Neural cell (in vitro differentiated cells): ENCODE data around the gene USP32. TPM values are rescaled to one million over a fixed set of nuclear protein-coding genes. Genes with fewer than 3 reads are reported as not detected.

Experiments
- H2AFZ ChIP-seq: fragments of 200-600, 300-800 bp; sonication (generic), shearing (Covaris generic); 2 replicates; pipeline ENCODE4 v1.6.0; 2014; ENCODE audit warnings: low read depth, mild to moderate bottlenecking, antibody characterized with exemption, low read length, moderate library complexity
- H3F3A ChIP-seq: fragments of 200-600 bp; shearing (Covaris generic); 2 replicates; pipeline ENCODE4 v1.6.1; 2016; ENCODE audit warnings: mild to moderate bottlenecking, moderate library complexity, mixed read lengths, antibody characterized with exemption, low read length; ENCODE audit not compliant: insufficient read depth, poor library complexity, severe bottlenecking
- H3K27ac ChIP-seq: fragments of 200-600, 300-800 bp; sonication (generic), shearing (Covaris generic); 2 replicates; pipeline ENCODE4 v1.5.1; 2014; ENCODE audit warnings: mild to moderate bottlenecking, low read length, moderate library complexity
- H3K27me3 ChIP-seq: fragments of 300-800, 200-600 bp; sonication (generic), shearing (Covaris generic); 2 replicates; pipeline ENCODE4 v1.6.0; 2014; ENCODE audit warnings: mild to moderate bottlenecking, low read depth, low read length, moderate library complexity; ENCODE audit not compliant: insufficient read depth
- H3K36me3 ChIP-seq: fragments of 300-800, 200-600 bp; sonication (generic), shearing (Covaris generic); 2 replicates; pipeline ENCODE4 v1.5.1; 2014; ENCODE audit warnings: mild to moderate bottlenecking, antibody characterized with exemption, low read length, moderate library complexity; ENCODE audit not compliant: insufficient read depth
- H3K4me2 ChIP-seq: fragments of 300-800, 200-600 bp; sonication (generic), shearing (Covaris generic); 2 replicates; pipeline ENCODE4 v1.6.0; 2014; ENCODE audit warnings: mild to moderate bottlenecking, low read length
- H3K4me3 ChIP-seq: fragments of 300-800, 200-600 bp; sonication (generic), shearing (Covaris generic); 2 replicates; pipeline ENCODE4 v1.5.1; 2014; ENCODE audit warnings: mild to moderate bottlenecking, low read length, moderate library complexity
- H3K79me2 ChIP-seq: fragments of 200-600 bp; shearing (Covaris generic); replicated peaks from 2 replicates; pipeline ENCODE4 v1.6.0; 2014; ENCODE audit warnings: mild to moderate bottlenecking, low read length, moderate library complexity; ENCODE audit not compliant: insufficient read depth
- H3K9ac ChIP-seq: fragments of 300-800, 200-600 bp; sonication (generic), shearing (Covaris generic); 2 replicates; pipeline ENCODE4 v1.6.1; 2016; ENCODE audit warnings: mild to moderate bottlenecking, low read length, mixed read lengths
- H3K9me2 ChIP-seq: fragments of 200-600 bp; shearing (Covaris generic); 2 replicates; pipeline ENCODE4 v1.6.1; 2016; ENCODE audit warnings: mild to moderate bottlenecking, low read length, mixed read lengths; ENCODE audit not compliant: insufficient read depth
- H3K9me3 ChIP-seq: fragments of 200-600, 300-800 bp; sonication (generic), shearing (Covaris generic); 2 replicates; pipeline ENCODE4 v1.6.1; 2016; ENCODE audit warnings: mild to moderate bottlenecking, mixed run types, low read length, moderate library complexity, mixed read lengths
- H4K20me1 ChIP-seq: fragments of 200-600 bp; shearing (Covaris generic); 2 replicates; pipeline ENCODE4 v1.6.1; 2016; ENCODE audit warnings: mild to moderate bottlenecking, mixed run types; ENCODE audit not compliant: insufficient read depth
- CTCF ChIP-seq: fragments of 450-650 bp; IDR thresholded peaks from 2 replicates; pipeline ENCODE4 v1.5.1; 2014; ENCODE audit warnings: antibody characterized with exemption, mild to moderate bottlenecking, moderate library complexity; ENCODE audit not compliant: poor library complexity, severe bottlenecking
- EP300 ChIP-seq: fragments of 450-650 bp; conservative IDR thresholded peaks from 2 replicates; pipeline ENCODE4 v1.6.1; 2014; ENCODE audit warnings: antibody characterized with exemption, mild to moderate bottlenecking, moderate library complexity; ENCODE audit not compliant: poor library complexity, severe bottlenecking
- EZH2 ChIP-seq: fragments of 200-600, 300-800 bp; shearing (Covaris generic), sonication (generic); IDR thresholded peaks from 2 replicates; pipeline ENCODE4 v1.6.1; 2014; ENCODE audit warnings: antibody characterized with exemption, low read length, borderline replicate concordance, mild to moderate bottlenecking; ENCODE audit not compliant: insufficient read depth, poor library complexity, severe bottlenecking
- MXI1 ChIP-seq: fragments of 450-650 bp; conservative IDR thresholded peaks from 2 replicates; pipeline ENCODE4 v1.6.1; 2014; ENCODE audit warnings: antibody characterized with exemption, mild to moderate bottlenecking; ENCODE audit not compliant: poor library complexity, severe bottlenecking
- POLR2AphosphoS5 ChIP-seq: IDR thresholded peaks from 2 replicates; pipeline ENCODE4 v1.6.1; 2012
- RAD21 ChIP-seq: fragments of 450-650 bp; conservative IDR thresholded peaks from 2 replicates; pipeline ENCODE4 v1.6.1; 2014; ENCODE audit warnings: antibody characterized with exemption, mild to moderate bottlenecking, moderate library complexity
- REST ChIP-seq: IDR thresholded peaks from 2 replicates; pipeline ENCODE4 v1.6.1; 2012; ENCODE audit warnings: borderline replicate concordance
- SMC3 ChIP-seq: fragments of 450-650 bp; conservative IDR thresholded peaks from 2 replicates; pipeline ENCODE4 v1.6.1; 2014; ENCODE audit warnings: antibody characterized with exemption, mild to moderate bottlenecking, moderate library complexity; ENCODE audit not compliant: poor library complexity
- TAF1 ChIP-seq: IDR thresholded peaks from 2 replicates; pipeline ENCODE4 v1.6.1; 2012; ENCODE audit warnings: low read depth
- polyA plus RNA-seq: library from polyadenylated mRNA; depleted of rRNA; stranded (reverse); fragments of >200 nt; gene quantifications from 2 replicates; pipeline ENCODE4 v1.2.3, GENCODE V29; 2014

Gene USP32
- polyA plus RNA-seq, 1 donor from 2014 or later, result 25.7 TPM

- Histone ChIP-seq H3K27ac (no peak overlapping the region), H3K4me2 (no peak overlapping the region), H3K9me2 (no peaks in the 10 kb centered on the region), H3K9me3 (no peaks in the 10 kb centered on the region), H3K27me3 (no peaks in the 10 kb centered on the region), H3F3A (no peaks in the 10 kb centered on the region), H3K4me3 (no peak overlapping the region), H2AFZ (no peak overlapping the region), H3K79me2 (no peaks in the 10 kb centered on the region), H4K20me1 (no peaks in the 10 kb centered on the region), H3K9ac (no peak overlapping the region), H3K36me3 (no peaks in the 10 kb centered on the region)
- no peak for TF ChIP-seq MXI1
- no peak for TF ChIP-seq SMC3
- TF ChIP-seq EZH2, result no peak
- TF ChIP-seq EP300, result no peak
- no peak for TF ChIP-seq CTCF
- TF ChIP-seq RAD21, result no peak
- no peak for TF ChIP-seq POLR2AphosphoS5
- TF ChIP-seq REST, result no peak
- no peak for TF ChIP-seq TAF1
Observed at GRCh38 chr17:60396412-60396811, 4.5 kb upstream of the USP32 start.

- no peak overlapping the region for H2AFZ ChIP-seq
- H3K9ac ChIP-seq, result no peak overlapping the region
- H3K27me3 ChIP-seq, result no peaks in the 10 kb centered on the region
- no peak overlapping the region for H3K4me3 ChIP-seq
- H3K36me3 ChIP-seq, result no peaks in the 10 kb centered on the region
- H4K20me1 ChIP-seq, result no peaks in the 10 kb centered on the region
- H3F3A ChIP-seq, result peaks cover 6% of the 10 kb centered on the region
- H3K4me2 ChIP-seq, result no peak overlapping the region
- no peaks in the 10 kb centered on the region for H3K9me2 ChIP-seq
- TF ChIP-seq EZH2 (no peak), RAD21 (no peak), POLR2AphosphoS5 (no peak), REST (no peak), MXI1 (no peak), CTCF (no peak), SMC3 (no peak), EP300 (no peak), TAF1 (no peak)
- no peaks in the 10 kb centered on the region for H3K9me3 ChIP-seq
- H3K27ac ChIP-seq, result no peak overlapping the region
- H3K79me2 ChIP-seq, result peaks cover 7% of the 10 kb centered on the region
Observed at GRCh38 chr17:60395508-60396065, 3.7 kb upstream of the USP32 start.
